K562 (cell line): ENCODE results near the gene ID2. TPM values are rescaled to one million over a fixed set of nuclear protein-coding genes. Genes with fewer than 3 reads are reported as not detected.
A peak's percentile ranks its signal among the peaks of the same experiment; 100 is the strongest.

Source experiments
- ATAC-seq: fragments of 200-7000 bp; cut with Tn5 transposase; 3 replicates; pipeline ENCODE4 v1.9.1; 2020; ENCODE audit warnings: moderate library complexity
- BruUV-seq: library from RNA; stranded (reverse); fragments of 400-500 nt; replicated peaks from 2 replicates; lab custom pipeline; 2021; lab: Mats Ljungman, UMichigan
- CTCF ChIA-PET: fragments of 300-600 bp; formaldehyde crosslinking; extraction: SDS; loops from one replicate; lab custom pipeline; 2021; ENCODE audit warnings: low intra/inter-chr PET ratio; lab: Yijun Ruan, JAX
- POLR2A ChIA-PET: fragments of 300-600, 350-650 bp; sonication (Branson Sonifier 250); formaldehyde crosslinking; extraction: SDS; loops from one replicate; lab custom pipeline; 2021; ENCODE audit warnings: antibody characterized with exemption, inconsistent platforms; lab: Yijun Ruan, JAX
- DNase-seq, 4 experiments: peaks; one replicate each; pipeline versions ENCODE4 v3.0.0 to v3.0.0-alpha.2; 2011 to 2018; ENCODE audit warnings: low spot score in 3 of 4, mixed read lengths in 3 of 4; ENCODE audit errors: extremely low read depth in 1 of 4
- FAIRE-seq: peaks from 2 replicates; lab custom pipeline; 2011; peaks lifted over from hg19 to GRCh38; lab: Jason Lieb, UNC
- H2AFZ ChIP-seq: 2 replicates; pipeline ENCODE4 v1.6.0; 2011; ENCODE audit warnings: low read depth, low read length, control low read depth, inconsistent platforms
- H3K27ac ChIP-seq: fragments of 200-600 bp; 3 replicates; pipeline ENCODE4 v1.8.0; 2011; ENCODE audit warnings: low read depth, mild to moderate bottlenecking, control low read depth, inconsistent platforms, low read length, moderate library complexity, mixed read lengths; ENCODE audit errors: extremely low read depth
- H3K27me3 ChIP-seq, 2 experiments: fragments of 300-600 bp in 1 of 2; 2 replicates in 1 of 2; 3 replicates in 1 of 2; pipeline versions ENCODE4 v1.6.0 to v1.8.0; 2011; ENCODE audit warnings: inconsistent platforms in 2 of 2, low read length in 2 of 2, mild to moderate bottlenecking in 1 of 2, mixed read lengths in 1 of 2, moderate library complexity in 1 of 2; ENCODE audit not compliant: control insufficient read depth in 2 of 2, insufficient read depth in 2 of 2
- H3K36me3 ChIP-seq: fragments of 300-600 bp; 3 replicates; pipeline ENCODE4 v1.8.0; 2011; ENCODE audit warnings: mild to moderate bottlenecking, low read length, inconsistent platforms; ENCODE audit not compliant: control insufficient read depth, insufficient read depth
- H3K4me1 ChIP-seq, 2 experiments: fragments of 200-600 bp in 1 of 2; replicated peaks in 1 of 2; 2 replicates in 1 of 2; 3 replicates in 1 of 2; pipeline versions ENCODE4 v1.5.1 to v1.8.0; 2011; ENCODE audit warnings: inconsistent platforms in 2 of 2, low read length in 2 of 2, mild to moderate bottlenecking in 1 of 2, mixed read lengths in 1 of 2, moderate library complexity in 1 of 2; ENCODE audit not compliant: control insufficient read depth in 2 of 2, insufficient read depth in 2 of 2
- H3K4me2 ChIP-seq: 2 replicates; pipeline ENCODE4 v1.6.1; 2011; ENCODE audit warnings: low read length, control low read depth, inconsistent platforms, mixed read lengths; ENCODE audit not compliant: insufficient read depth
- H3K4me3 ChIP-seq: fragments of 200-600 bp; sonication (generic), shearing (Covaris generic); 2 replicates; pipeline ENCODE4 v1.5.1; 2016; ENCODE audit warnings: control low read depth, inconsistent platforms
- H3K79me2 ChIP-seq: fragments of 200-600 bp; 3 replicates; pipeline ENCODE4 v1.8.0; 2011; ENCODE audit warnings: low read length, inconsistent platforms; ENCODE audit not compliant: control insufficient read depth, insufficient read depth
- H3K9ac ChIP-seq, 2 experiments: 2 replicates each; pipeline versions ENCODE4 v1.6.0 to v1.6.1; 2011; ENCODE audit warnings: low read depth in 2 of 2, low read length in 2 of 2, control low read depth in 1 of 2, inconsistent platforms in 1 of 2, mild to moderate bottlenecking in 1 of 2, mixed read lengths in 1 of 2; ENCODE audit not compliant: insufficient read depth in 1 of 2
- H3K9me1 ChIP-seq: one replicate; pipeline ENCODE4 v1.6.0; 2011; ENCODE audit warnings: inconsistent platforms, mild to moderate bottlenecking, low read length, moderate library complexity; ENCODE audit not compliant: control insufficient read depth, insufficient read depth
- H3K9me3 ChIP-seq: replicated peaks from 2 replicates; pipeline ENCODE4 v1.5.1; 2011; ENCODE audit warnings: low read depth, low read length, inconsistent platforms; ENCODE audit not compliant: control insufficient read depth, insufficient read depth
- H4K20me1 ChIP-seq: replicated peaks from 2 replicates; pipeline ENCODE4 v1.6.1; 2011; ENCODE audit warnings: low read length, inconsistent platforms, mixed read lengths; ENCODE audit not compliant: control insufficient read depth, insufficient read depth
- ATF1 ChIP-seq, 2 experiments: fragments of 450-650 bp in 1 of 2; IDR thresholded peaks; 2 replicates each; pipeline ENCODE4 v1.6.1; 2016; ENCODE audit warnings: missing compliant biosample characterization in 1 of 2, missing genetic modification characterization in 1 of 2
- BRD9 ChIP-seq: fragments of 450-650 bp; IDR thresholded peaks from 2 replicates; pipeline ENCODE4 v1.6.1; 2018; ENCODE audit warnings: low read depth; ENCODE audit not compliant: partially characterized antibody
- CBFA2T2 ChIP-seq: fragments of 450-650 bp; conservative IDR thresholded peaks from 2 replicates; pipeline ENCODE4 v1.6.1; 2017; ENCODE audit warnings: mild to moderate bottlenecking
- CBX8 ChIP-seq: fragments of 200-600 bp; sonication (generic); IDR thresholded peaks from 2 replicates; pipeline ENCODE4 v1.6.1; 2012; ENCODE audit warnings: borderline replicate concordance, mixed run types, low read depth, mild to moderate bottlenecking, moderate library complexity, mixed read lengths, low read length, control low read depth, inconsistent platforms; ENCODE audit not compliant: poor library complexity, severe bottlenecking; ENCODE audit errors: extremely low read depth
- KLF1 ChIP-seq: fragments of 450-650 bp; IDR thresholded peaks from 2 replicates; pipeline ENCODE4 v1.6.1; 2016; ENCODE audit warnings: missing genetic modification characterization, missing compliant biosample characterization
- POLR3A ChIP-seq: IDR thresholded peaks from 2 replicates; pipeline ENCODE4 v1.6.1; 2011; ENCODE audit warnings: borderline replicate concordance, mild to moderate bottlenecking, moderate library complexity; ENCODE audit not compliant: insufficient read length, insufficient read depth; ENCODE audit errors: extremely low read depth
- SIN3B ChIP-seq: fragments of 450-650 bp; IDR thresholded peaks from 2 replicates; pipeline ENCODE4 v1.6.1; 2017; ENCODE audit warnings: low read depth, mild to moderate bottlenecking, moderate library complexity
- ZNF354B ChIP-seq: fragments of 250-450 bp; sonication (Bioruptor Pico); IDR thresholded peaks from 2 replicates; pipeline ENCODE4 v1.4.0; 2020
- WGBS: fragments of 100-300 bp; shearing (Covaris generic); methylation state at CpG from one replicate; pipeline ENCODE4 v1.1.6; 2016; ENCODE audit warnings: low coverage, mixed read lengths; ENCODE audit not compliant: insufficient coverage; ENCODE audit errors: missing lambda C conversion rate; 5-methylcytosine and 5-hydroxymethylcytosine counted together
- in situ Hi-C: fragments of 300-500 bp; cut with MboI; formaldehyde crosslinking; loops from 4 replicates; pipeline ENCODE4 v1.15.0; 2018; ENCODE audit warnings: inconsistent platforms, mixed read lengths
- intact Hi-C: fragments of 100-400 bp; cut with micrococcal nuclease; formaldehyde crosslinking; loops from 2 replicates; pipeline ENCODE4 v1.14.2; 2022
- polyA plus RNA-seq, 8 experiments: library from polyadenylated mRNA; depleted of rRNA in 4 of 8; stranded (reverse) in 5 of 8; unstranded in 3 of 8; fragments of >200 nt; fragmentation: Nextera tagmentation in 2 of 8; fragmentation: Illumina TruSeq in 1 of 8; extraction: Ambion mirVana in 2 of 8; extraction: Trizol in 1 of 8; gene quantifications; 2 replicates each; pipeline versions ENCODE4 v1.2.1 to v1.2.3, GENCODE V29; 2011 to 2014; ENCODE audit warnings: inconsistent platforms in 1 of 8, missing spikeins in 1 of 8
- total RNA-seq, 7 experiments: library from RNA; depleted of rRNA in 6 of 7; stranded (reverse); fragments of >200 nt in 6 of 7; fragmentation: Illumina TruSeq in 2 of 7; extraction: Trizol in 2 of 7; gene quantifications; 2 replicates each; pipeline versions ENCODE4 v1.2.1 to v1.2.3, GENCODE V29; 2011 to 2021; ENCODE audit warnings: low replicate concordance in 1 of 7

Gene ID2
- total and polyA plus RNA-seq, 9 of the 15 experiments (the other 6 are each of a cell fraction or from before 2014, with no cell fraction given): 8.0 to 35.7 (median 16.6) TPM

- FAIRE-seq (no peak), DNase-seq (no peak), ATAC-seq (no peak)
- ChIA-PET CTCF (no interaction called here), POLR2A (interaction anchor here (0.6 kb wide), 1 partner anchor 11 kb away, joined by 4 read pairs; no protein-coding TSS in a partner anchor)
- no peak for TF ChIP-seq ATF1 (CRISPR knock-in tag; IDR thresholded peaks at IDR 0.05)
- TF ChIP-seq ATF1 (tag; IDR thresholded peaks at IDR 0.05): no peak
- no peak for TF ChIP-seq ZNF354B
- no peak for TF ChIP-seq SIN3B
- no peak for TF ChIP-seq POLR3A
- TF ChIP-seq KLF1 (tag): no peak
- no peak for TF ChIP-seq CBFA2T2
- TF ChIP-seq BRD9: no peak
- TF ChIP-seq CBX8: no peak
- peaks cover 5 to 10% of the 10 kb centered on the region in 2 experiments; a peak in 3 of 5 replicates for H3K4me1 ChIP-seq
- no peak overlapping the region for H3K4me3 ChIP-seq
- H3K36me3 ChIP-seq: no peaks in the 10 kb centered on the region
- no TSS peak for BruUV-seq
- H3K27ac ChIP-seq: no peak overlapping the region
- in situ Hi-C loops (no loop called here), intact Hi-C loops (no loop called here)
- H3K4me2 ChIP-seq: no peak overlapping the region
- no peaks in the 10 kb centered on the region for H4K20me1 ChIP-seq
- H3K79me2 ChIP-seq: no peaks in the 10 kb centered on the region
- no peaks in the 10 kb centered on the region for H3K27me3 ChIP-seq
- no peak overlapping the region for H3K9ac ChIP-seq
- H2AFZ ChIP-seq: peak overlapping the region; percentile 58
- no peaks in the 10 kb centered on the region for H3K9me1 ChIP-seq
- H3K9me3 ChIP-seq: no peaks in the 10 kb centered on the region
- 33% methylated on average over 7 of the region's 7 CpGs for WGBS
These were observed 32.4 kb downstream of the ID2 start for GRCh38 chr2:8714283-8714682.
